ENCODE data around the gene ATOH8. TPM values are rescaled to one million over a fixed set of nuclear protein-coding genes. Genes with fewer than 3 reads are reported as not detected.

Gene ATOH8
- total RNA-seq, 4 donors from 2014 or later = 41.1 to 124 (median 62.5) TPM

DNA sequence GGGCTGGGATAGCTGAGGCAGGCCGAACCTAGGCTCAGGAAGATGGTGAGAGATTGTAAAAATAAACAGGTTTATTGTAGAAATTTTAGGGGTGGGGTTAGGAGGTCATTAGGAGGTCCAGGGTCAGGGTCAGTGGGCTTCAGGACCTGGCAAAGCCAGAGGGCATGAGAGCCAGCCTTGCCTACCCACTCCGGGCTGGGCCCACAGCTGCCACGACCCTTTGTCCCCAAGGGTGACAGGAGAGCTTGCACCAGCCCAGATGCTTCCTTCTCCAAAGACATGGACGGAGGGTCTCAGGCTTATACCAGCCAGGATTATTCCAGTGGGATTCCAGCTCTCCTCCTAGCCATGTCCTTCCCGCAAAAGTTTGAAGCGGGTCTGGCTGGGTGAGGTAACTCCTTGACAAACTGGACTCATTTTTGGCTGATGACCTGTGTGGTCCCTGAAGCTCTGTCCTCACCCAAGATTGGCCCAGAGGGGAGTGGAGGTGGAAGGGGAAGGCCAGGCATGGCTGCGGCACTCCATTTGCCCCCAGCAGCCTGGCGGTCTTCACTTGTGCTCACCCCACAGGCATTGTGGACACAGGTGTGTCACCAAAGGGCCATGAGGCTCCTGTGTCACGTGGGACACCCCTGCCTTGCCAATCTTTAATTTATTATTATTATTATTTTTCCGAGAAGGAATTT, 23.8 kb upstream of the ATOH8 start:
- TF ChIP-seq POLR2AphosphoS5 (IDR thresholded peaks at IDR 0.05) = no peak
- no peak for TF ChIP-seq POLR2A (IDR thresholded peaks at IDR 0.05; ENCODE audit: low read depth)
- TF ChIP-seq EP300 (IDR thresholded peaks at IDR 0.05) = no peak
- no peak for TF ChIP-seq CTCF (IDR thresholded peaks at IDR 0.05)
- WGBS = 95% methylated on average over 10 of the region's 10 CpGs
- Histone ChIP-seq H3K36me3 (no peaks in the 10 kb centered on the region), H3K27me3 (no peaks in the 10 kb centered on the region), H3K9me3 (no peaks in the 10 kb centered on the region), H3K27ac (replicated peaks in 1 of 4) (no peak overlapping the region), H3K4me3 (no peak overlapping the region), H3K4me1 (peaks cover 21 to 36% (median 27%) of the 10 kb centered on the region in 4 donors)
- DNase-seq (ENCODE audit: extremely low spot score) = no peak
- intact Hi-C loops (cut with DNase I) = loop anchor here (1.0 to 10.0 kb wide), 3 partner anchors 68 to 345 kb away; no protein-coding TSS in a partner anchor

- intact Hi-C loops (cut with DNase I) = no loop called here
- Histone ChIP-seq H3K9me3 (no peaks in the 10 kb centered on the region), H3K36me3 (no peaks in the 10 kb centered on the region), H3K4me3 (no peak overlapping the region), H3K4me1 (peaks cover 24 to 44% (median 29%) of the 10 kb centered on the region in 4 donors), H3K27ac (replicated peaks in 1 of 4) (no peak overlapping the region), H3K27me3 (no peaks in the 10 kb centered on the region)
- TF ChIP-seq CTCF (IDR thresholded peaks at IDR 0.05) (no peak), EP300 (IDR thresholded peaks at IDR 0.05) (no peak), POLR2AphosphoS5 (IDR thresholded peaks at IDR 0.05) (no peak), POLR2A (IDR thresholded peaks at IDR 0.05; ENCODE audit: low read depth) (no peak)
- 95% methylated on average over 10 of the region's 10 CpGs for WGBS
- no peak for DNase-seq (ENCODE audit: extremely low spot score)
Observed at GRCh38 chr2:85730686-85731230, 23.0 kb upstream of the ATOH8 start.

DNA sequence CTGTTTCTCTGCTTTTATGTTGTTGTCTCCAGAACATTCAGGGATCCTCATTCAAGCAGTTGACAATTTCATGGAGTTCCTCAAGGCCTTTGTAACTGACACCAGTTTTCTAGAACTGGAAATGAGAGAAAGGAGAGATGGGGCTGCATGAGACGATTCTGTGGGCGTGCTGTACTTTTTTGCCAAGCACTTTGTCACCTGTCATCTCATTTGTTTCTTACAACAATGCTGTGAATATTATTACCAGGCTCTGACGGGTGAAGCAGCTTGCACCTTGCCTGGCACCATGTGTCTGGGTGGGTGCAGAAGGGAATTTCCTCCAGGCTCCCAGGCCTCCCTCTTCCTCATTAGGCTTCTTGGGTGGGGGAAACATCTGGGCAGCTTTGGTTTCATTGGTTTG, 22.2 kb upstream of the ATOH8 start:
- intact Hi-C loops (cut with DNase I) = no loop called here
- H3K4me1 ChIP-seq = peaks cover 30 to 48% (median 31%) of the 10 kb centered on the region in 4 donors
- H3K27me3 ChIP-seq = no peaks in the 10 kb centered on the region
- DNase-seq (ENCODE audit: extremely low spot score) = no peak
- no peaks in the 10 kb centered on the region for H3K36me3 ChIP-seq
- H3K9me3 ChIP-seq = no peaks in the 10 kb centered on the region
- no peak overlapping the region for H3K4me3 ChIP-seq
- H3K27ac ChIP-seq (replicated peaks in 1 of 4) = no peak overlapping the region
- TF ChIP-seq EP300 (IDR thresholded peaks at IDR 0.05) (no peak), POLR2AphosphoS5 (IDR thresholded peaks at IDR 0.05) (no peak), CTCF (IDR thresholded peaks at IDR 0.05) (no peak), POLR2A (IDR thresholded peaks at IDR 0.05; ENCODE audit: low read depth) (no peak)
- 75% methylated on average over 3 of the region's 3 CpGs for WGBS

DNA sequence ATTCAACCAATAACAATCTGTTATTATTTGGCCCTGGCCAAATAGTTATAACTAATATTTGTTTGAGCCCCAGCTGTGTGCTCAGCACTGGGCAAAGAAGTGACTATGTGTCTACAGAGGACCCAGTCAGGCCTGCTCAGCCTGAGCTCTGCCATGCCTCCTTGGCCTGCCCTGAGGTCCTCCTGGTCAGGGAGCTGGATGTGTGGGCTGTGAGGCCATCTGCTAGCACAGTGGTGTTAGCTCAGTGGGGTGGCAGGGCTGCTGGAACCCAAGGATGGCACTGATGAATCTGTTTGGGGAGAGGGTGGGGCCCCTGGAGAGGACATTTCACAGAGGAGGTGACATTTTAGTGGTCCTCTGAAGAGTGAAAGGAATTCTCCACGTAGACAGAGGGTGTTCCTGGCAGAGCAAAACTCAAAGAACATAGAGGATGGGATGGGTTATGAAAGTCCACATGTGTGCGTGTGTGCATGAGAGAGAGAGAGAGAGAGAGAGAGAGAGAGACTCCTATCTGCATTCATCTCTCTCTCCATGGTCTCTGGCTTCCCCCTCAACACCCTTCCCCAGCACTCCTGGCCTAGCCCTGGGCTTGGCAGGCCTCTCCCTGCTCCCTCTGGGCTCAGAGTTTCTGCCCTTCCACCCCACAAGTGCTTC, 21.2 kb upstream of the ATOH8 start:
- Histone ChIP-seq H3K9me3 (no peaks in the 10 kb centered on the region), H3K4me3 (no peak overlapping the region), H3K27ac (replicated peaks in 1 of 4) (peak overlapping the region in 1 of 4 donors; percentile 17), H3K27me3 (no peaks in the 10 kb centered on the region), H3K4me1 (peaks cover 37 to 58% (median 39%) of the 10 kb centered on the region in 4 donors), H3K36me3 (no peaks in the 10 kb centered on the region)
- DNase-seq (ENCODE audit: extremely low spot score) = no peak
- intact Hi-C loops (cut with DNase I) = no loop called here
- WGBS = 93% methylated on average over 2 of the region's 2 CpGs
- TF ChIP-seq EP300 (IDR thresholded peaks at IDR 0.05) = no peak
- no peak for TF ChIP-seq CTCF (IDR thresholded peaks at IDR 0.05)
- no peak for TF ChIP-seq POLR2A (IDR thresholded peaks at IDR 0.05; ENCODE audit: low read depth)
- no peak for TF ChIP-seq POLR2AphosphoS5 (IDR thresholded peaks at IDR 0.05)

Data from esophagus muscularis mucosa (tissue), 4 donors.